Colon (tissue), 2 donors: ENCODE results near the gene BFSP2.

ENCODE experiments used
- FAIRE-seq: peaks from 2 replicates; lab custom pipeline; 2012; peaks lifted over from hg19 to GRCh38; lab: Jason Lieb, UNC
- donor health status: control.
- donor health status: control.

BFSP2 gene

GRCh38 chr3:133384331-133385027 lies 15.4 kb upstream of the BFSP2 start:
- no peak for FAIRE-seq

DNA sequence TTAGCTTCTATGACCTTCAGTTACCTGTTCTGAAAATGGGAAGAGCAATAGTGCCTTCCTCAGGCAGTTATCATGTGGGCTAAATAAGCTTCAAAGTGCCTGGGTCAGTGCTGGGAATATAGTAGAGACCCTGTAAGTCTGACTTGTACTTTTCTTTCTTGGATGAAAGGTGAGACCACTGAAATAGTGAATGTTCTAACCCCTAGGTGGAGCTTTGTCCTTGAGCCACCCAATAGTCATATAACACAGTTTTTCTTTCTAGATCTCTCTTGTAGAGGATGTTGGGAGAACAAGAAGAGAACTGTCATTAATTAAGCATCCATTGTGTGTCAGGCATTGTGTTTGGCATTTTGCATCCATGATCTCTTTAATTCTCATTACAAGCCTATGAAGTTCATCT lies 13.0 kb upstream of the BFSP2 start:
- FAIRE-seq, result no peak

DNA sequence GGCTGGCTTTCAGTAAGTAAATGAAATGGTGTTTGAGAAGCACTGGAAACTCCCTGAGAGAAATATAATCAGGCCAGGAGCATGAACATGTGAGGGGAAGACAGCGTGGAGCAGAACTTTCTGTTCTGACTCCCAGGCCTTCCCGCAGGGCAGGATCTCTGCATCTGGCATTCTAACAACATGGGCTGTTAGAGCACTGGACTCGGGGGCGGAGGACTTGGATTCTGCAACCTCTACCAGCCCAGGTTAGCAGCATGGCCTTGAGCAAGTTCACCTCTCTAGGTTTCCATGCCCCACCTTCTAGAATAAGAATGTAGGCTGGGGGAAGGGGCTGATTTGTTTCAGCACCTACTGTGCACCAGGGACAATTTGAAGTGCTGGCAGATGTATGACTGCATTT lies 12.5 kb upstream of the BFSP2 start:
- no peak for FAIRE-seq

DNA sequence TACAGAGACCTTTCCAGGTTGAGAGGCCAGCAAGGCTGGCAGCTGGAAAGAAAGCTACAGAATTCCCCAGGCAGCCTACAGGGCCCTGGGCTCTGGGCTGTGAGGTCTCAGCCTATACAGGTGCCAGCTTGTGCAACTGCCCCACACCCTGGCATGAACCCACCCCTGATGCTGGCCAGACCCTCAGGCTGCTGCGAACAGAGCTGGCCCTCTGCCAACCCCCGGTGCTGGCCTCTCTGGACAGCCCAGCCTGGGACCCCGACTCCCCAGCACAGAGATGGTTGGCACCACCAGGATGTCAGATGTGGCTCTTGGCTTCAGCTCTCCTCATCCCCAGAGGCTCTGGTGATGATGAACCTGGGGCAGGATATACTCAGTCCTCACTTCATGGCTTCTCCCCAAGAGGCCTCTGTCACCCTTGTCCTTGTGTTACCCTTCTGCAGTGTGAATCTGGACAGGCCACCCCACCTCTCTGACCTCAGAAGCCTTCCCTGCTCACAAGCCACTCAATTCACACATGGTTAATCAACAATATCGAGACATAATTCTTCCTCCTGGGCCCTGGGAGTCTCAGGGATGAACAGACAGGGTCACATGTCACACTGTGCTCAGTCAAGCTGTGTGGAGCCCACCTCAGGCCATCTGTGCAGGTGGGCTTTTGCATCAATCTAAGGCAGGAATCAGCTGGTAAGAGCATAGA lies 11.0 kb upstream of the BFSP2 start:
- FAIRE-seq, result no peak

- no peak for FAIRE-seq
These were observed 9.1 kb upstream of the BFSP2 start for GRCh38 chr3:133390715-133391114.

GRCh38 chr3:133393204-133393603 lies 6.7 kb upstream of the BFSP2 start:
- no peak for FAIRE-seq

- FAIRE-seq, result no peak
These were observed 6.0 kb upstream of the BFSP2 start for GRCh38 chr3:133393691-133394474.

GRCh38 chr3:133394561-133395311 lies 5.1 kb upstream of the BFSP2 start:
- no peak for FAIRE-seq

GRCh38 chr3:133396906-133397305 lies 3.0 kb upstream of the BFSP2 start:
- no peak for FAIRE-seq

DNA sequence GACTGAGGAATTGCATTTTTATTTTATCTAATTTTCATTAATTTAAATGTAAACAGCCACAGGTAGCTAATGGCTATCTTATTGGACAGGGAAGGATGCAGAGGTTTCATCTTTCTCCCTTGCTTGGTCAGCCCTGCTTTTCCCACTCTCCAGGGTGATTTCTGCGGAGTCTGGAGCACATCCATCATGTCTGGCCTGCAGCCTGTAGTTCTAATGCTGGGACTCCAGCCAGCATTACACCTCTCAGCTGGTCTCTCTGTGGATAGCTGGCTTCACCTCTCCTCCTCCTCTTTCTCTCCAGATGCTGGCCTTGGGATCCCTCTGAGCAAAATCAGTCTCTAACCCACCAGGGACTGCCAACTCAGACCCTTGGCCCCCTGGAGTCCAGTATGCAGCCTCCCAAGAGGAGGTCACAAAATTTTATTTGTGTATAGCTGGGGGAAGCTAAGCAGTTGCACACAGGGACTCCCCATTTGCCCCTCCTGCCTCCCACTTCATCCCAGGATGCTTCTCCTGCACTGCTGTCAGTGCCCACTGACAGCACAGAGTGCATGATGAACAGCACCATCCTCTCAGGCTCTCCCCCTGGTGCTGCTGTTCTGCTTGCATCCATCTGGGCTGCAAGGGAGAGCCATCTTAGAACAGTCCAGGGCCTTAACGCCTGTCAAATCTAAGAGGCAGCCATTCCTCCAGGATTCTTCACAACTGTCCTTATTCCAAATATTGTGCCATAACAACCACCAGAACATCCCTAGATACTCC lies 1.7 kb downstream of the BFSP2 start:
- FAIRE-seq, result no peak

DNA sequence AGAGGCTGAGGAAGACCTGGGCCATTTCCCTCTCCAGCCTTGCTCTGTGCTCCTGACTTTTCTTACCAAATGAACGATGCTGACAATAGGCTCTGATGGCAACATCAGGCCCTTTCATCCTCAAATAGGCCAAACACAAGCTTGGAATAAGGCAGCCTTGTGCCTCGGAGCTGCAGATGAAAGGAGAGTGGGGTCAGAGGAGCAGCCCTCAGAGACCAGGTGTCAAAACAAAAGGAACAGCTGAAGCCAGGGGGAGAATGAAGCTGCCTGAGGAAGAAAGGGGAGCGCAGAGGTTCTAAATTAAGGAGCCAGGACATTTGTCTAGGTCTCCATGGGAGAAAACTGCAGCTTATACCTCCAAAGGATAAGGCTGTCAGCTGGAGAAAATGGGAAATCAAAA lies 5.1 kb downstream of the BFSP2 start:
- no peak for FAIRE-seq

GRCh38 chr3:133408366-133408765 lies 8.5 kb downstream of the BFSP2 start:
- FAIRE-seq, result no peak

- no peak for FAIRE-seq
These were observed 9.1 kb downstream of the BFSP2 start for GRCh38 chr3:133408961-133409360.

GRCh38 chr3:133410191-133410892 lies 10.5 kb downstream of the BFSP2 start:
- no peak for FAIRE-seq

- no peak for FAIRE-seq
These were observed 12.6 kb downstream of the BFSP2 start for GRCh38 chr3:133412183-133413132.

- FAIRE-seq, result no peak
These were observed 13.5 kb downstream of the BFSP2 start for GRCh38 chr3:133413161-133414020.

DNA sequence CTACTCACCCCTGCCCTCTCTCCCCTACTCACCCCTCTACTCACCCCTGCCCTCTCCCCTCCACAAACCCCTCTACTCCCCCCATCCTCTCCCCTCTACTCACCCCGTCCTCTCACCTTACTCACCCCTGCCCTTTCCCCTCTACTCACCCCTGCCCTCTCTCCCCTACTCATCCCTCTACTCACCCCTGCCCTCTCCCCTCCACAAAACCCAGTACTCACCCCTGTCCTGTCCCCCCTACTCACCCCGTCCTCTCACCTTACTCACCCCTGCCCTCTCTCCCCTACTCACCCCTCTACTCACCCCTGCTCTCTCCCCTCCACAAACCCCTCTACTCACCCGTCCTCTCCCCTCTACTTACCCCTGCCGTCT lies 14.2 kb downstream of the BFSP2 start:
- FAIRE-seq, result no peak

- FAIRE-seq, result no peak
These were observed 18.5 kb downstream of the BFSP2 start for GRCh38 chr3:133418361-133418760.
